HepG2 (cell line): ENCODE results near the gene EPB41L1. TPM values are rescaled to one million over a fixed set of nuclear protein-coding genes. Genes with fewer than 3 reads are reported as not detected.

ENCODE experiments used
- CCDC6 ChIP-seq: sonication (generic); formaldehyde crosslinking; IDR thresholded peaks from 2 replicates; pipeline ENCODE4 v1.8.1; 2022; ENCODE audit warnings: mild to moderate bottlenecking, missing genetic modification reagents, moderate library complexity
- NFATC3 ChIP-seq: sonication (generic); formaldehyde crosslinking; IDR thresholded peaks from 2 replicates; pipeline ENCODE4 v1.5.1; 2020; ENCODE audit warnings: mild to moderate bottlenecking, missing genetic modification reagents
- PCBP1 ChIP-seq: fragments of 200-400 bp; formaldehyde crosslinking; IDR thresholded peaks from 2 replicates; pipeline ENCODE4 v1.6.1; 2017; ENCODE audit warnings: mild to moderate bottlenecking, low read depth, low read length, borderline replicate concordance
- RXRA ChIP-seq: sonication (generic); formaldehyde crosslinking; IDR thresholded peaks from 2 replicates; pipeline ENCODE4 v1.5.1; 2020; ENCODE audit warnings: missing genetic modification reagents
- YY1 ChIP-seq: IDR thresholded peaks from 2 replicates; pipeline ENCODE4 v1.6.1; 2011; ENCODE audit warnings: low read length, low read depth, moderate library complexity, mild to moderate bottlenecking; ENCODE audit not compliant: insufficient read depth, insufficient replicate concordance
- ZNF205 ChIP-seq: IDR thresholded peaks from 2 replicates; pipeline ENCODE4 v1.6.1; 2018; ENCODE audit warnings: missing biosample characterization, missing genetic modification reagents
- ZNF382 ChIP-seq: sonication (generic); formaldehyde crosslinking; IDR thresholded peaks from 2 replicates; pipeline ENCODE4 v1.5.0; 2020; ENCODE audit warnings: missing genetic modification reagents, mild to moderate bottlenecking, borderline replicate concordance
- ZNF558 ChIP-seq: sonication (generic); formaldehyde crosslinking; IDR thresholded peaks from 2 replicates; pipeline ENCODE4 v1.9.0; 2022; ENCODE audit warnings: mild to moderate bottlenecking, missing genetic modification reagents, borderline replicate concordance
- polyA plus RNA-seq, 8 experiments: library from polyadenylated mRNA; depleted of rRNA in 3 of 8; stranded (reverse) in 7 of 8; unstranded in 1 of 8; fragments of >200 nt; fragmentation: Illumina TruSeq in 4 of 8; extraction: Trizol in 4 of 8; gene quantifications; 2 replicates each; pipeline versions ENCODE4 v1.2.1 to v1.2.3, GENCODE V29; 2011 to 2016; ENCODE audit warnings: low read depth in 4 of 8, missing spikeins in 1 of 8, mixed read lengths in 1 of 8; ENCODE audit not compliant: insufficient read depth in 1 of 8
- total RNA-seq, 5 experiments: library from RNA; depleted of rRNA; stranded (reverse); fragments of >200 nt; fragmentation: Illumina TruSeq; extraction: Trizol; gene quantifications; 2 replicates each; pipeline ENCODE4 v1.2.3, GENCODE V29; 2016; ENCODE audit warnings: low read depth in 1 of 5
- TF ChIP-seq, protein P1 (sequence below): sonication (generic); formaldehyde crosslinking; IDR thresholded peaks from 2 replicates; pipeline ENCODE4 v1.5.1; 2020; ENCODE audit warnings: mild to moderate bottlenecking, missing genetic modification reagents, moderate library complexity
- TF ChIP-seq, protein P2 (sequence below): sonication (generic); formaldehyde crosslinking; conservative IDR thresholded peaks from 2 replicates; pipeline ENCODE4 v1.4.0; 2020; ENCODE audit warnings: missing genetic modification reagents
- TF ChIP-seq, protein P3 (sequence below): IDR thresholded peaks from 2 replicates; pipeline ENCODE4 v1.6.1; 2018; ENCODE audit warnings: missing genetic modification reagents, mild to moderate bottlenecking, missing compliant biosample characterization
- TF ChIP-seq, protein P4 (sequence below): IDR thresholded peaks from 2 replicates; pipeline ENCODE4 v1.6.1; 2016; ENCODE audit warnings: low read depth, missing genetic modification reagents, missing compliant biosample characterization
- TF ChIP-seq, protein P5 (sequence below), 2 experiments: sonication (generic) in 1 of 2; formaldehyde crosslinking in 1 of 2; IDR thresholded peaks; 2 replicates each; pipeline versions ENCODE4 v1.4.0 to v1.6.1; 2018 to 2020; ENCODE audit warnings: missing genetic modification reagents in 2 of 2, borderline replicate concordance in 1 of 2, low read depth in 1 of 2, mild to moderate bottlenecking in 1 of 2, missing biosample characterization in 1 of 2

EPB41L1 gene
- total and polyA plus RNA-seq, 2 of the 13 experiments (the other 11 are each of a cell fraction or from before 2014, with no cell fraction given), result 16.7 to 39.0 TPM

DNA sequence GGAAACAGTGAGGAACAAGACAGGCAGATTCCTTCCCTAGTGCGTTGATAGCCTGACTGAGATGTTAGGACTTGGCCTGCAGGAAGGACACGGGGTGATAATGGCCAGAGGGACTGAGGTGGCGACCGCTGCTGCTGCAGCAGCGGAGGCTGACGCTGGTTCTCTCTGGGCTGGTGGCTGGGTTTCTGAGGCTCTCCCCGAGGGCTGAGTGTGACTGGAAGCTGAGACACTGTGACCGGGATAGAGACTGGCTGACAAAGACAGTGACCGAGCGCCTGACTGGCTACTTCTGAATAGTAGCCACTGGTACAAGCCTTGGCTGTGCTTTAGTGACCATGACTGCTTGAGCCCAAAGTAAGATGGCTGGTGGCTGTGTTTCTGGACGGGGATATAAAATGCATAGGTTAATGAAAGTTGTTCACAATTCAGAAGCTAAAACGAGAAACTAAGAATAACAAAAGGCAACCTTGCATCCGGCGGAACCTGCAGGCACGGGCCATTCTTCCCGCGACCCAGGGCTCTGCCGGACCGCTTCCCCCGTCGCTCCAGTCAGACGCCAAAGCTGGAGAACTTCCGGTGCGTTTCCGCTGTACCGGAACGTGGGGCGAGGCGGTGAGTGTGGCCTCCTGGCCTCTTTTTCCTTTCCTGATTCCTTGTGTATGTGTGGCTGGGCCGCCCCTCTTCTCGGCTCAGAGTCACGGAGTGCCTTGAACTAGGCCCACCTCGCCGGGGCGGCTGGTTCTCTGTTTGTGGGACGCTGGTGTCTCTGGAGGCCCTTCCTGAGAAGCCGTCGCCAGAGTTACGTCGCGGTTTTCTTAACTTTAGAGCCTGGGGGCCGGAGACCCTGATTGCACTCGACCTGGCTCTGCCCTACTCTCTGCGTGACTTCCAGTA is 81.6 kb downstream of the EPB41L1 start, which contains the start of gene AAR2 (continued):
- TF ChIP-seq, protein P1, sequence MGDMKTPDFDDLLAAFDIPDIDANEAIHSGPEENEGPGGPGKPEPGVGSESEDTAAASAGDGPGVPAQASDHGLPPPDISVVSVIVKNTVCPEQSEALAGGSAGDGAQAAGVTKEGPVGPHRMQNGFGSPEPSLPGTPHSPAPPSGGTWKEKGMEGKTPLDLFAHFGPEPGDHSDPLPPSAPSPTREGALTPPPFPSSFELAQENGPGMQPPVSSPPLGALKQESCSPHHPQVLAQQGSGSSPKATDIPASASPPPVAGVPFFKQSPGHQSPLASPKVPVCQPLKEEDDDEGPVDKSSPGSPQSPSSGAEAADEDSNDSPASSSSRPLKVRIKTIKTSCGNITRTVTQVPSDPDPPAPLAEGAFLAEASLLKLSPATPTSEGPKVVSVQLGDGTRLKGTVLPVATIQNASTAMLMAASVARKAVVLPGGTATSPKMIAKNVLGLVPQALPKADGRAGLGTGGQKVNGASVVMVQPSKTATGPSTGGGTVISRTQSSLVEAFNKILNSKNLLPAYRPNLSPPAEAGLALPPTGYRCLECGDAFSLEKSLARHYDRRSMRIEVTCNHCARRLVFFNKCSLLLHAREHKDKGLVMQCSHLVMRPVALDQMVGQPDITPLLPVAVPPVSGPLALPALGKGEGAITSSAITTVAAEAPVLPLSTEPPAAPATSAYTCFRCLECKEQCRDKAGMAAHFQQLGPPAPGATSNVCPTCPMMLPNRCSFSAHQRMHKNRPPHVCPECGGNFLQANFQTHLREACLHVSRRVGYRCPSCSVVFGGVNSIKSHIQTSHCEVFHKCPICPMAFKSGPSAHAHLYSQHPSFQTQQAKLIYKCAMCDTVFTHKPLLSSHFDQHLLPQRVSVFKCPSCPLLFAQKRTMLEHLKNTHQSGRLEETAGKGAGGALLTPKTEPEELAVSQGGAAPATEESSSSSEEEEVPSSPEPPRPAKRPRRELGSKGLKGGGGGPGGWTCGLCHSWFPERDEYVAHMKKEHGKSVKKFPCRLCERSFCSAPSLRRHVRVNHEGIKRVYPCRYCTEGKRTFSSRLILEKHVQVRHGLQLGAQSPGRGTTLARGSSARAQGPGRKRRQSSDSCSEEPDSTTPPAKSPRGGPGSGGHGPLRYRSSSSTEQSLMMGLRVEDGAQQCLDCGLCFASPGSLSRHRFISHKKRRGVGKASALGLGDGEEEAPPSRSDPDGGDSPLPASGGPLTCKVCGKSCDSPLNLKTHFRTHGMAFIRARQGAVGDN (CRISPR knock-in tag), result peak; percentile 99
- TF ChIP-seq, protein P2, sequence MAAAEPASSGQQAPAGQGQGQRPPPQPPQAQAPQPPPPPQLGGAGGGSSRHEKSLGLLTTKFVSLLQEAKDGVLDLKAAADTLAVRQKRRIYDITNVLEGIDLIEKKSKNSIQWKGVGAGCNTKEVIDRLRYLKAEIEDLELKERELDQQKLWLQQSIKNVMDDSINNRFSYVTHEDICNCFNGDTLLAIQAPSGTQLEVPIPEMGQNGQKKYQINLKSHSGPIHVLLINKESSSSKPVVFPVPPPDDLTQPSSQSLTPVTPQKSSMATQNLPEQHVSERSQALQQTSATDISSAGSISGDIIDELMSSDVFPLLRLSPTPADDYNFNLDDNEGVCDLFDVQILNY, result peak; percentile 83
- TF ChIP-seq ZNF558 (CRISPR knock-in tag), result peak; percentile 94
- peak; percentile 94 for TF ChIP-seq ZNF205 (CRISPR knock-in tag)
- TF ChIP-seq, protein P3, sequence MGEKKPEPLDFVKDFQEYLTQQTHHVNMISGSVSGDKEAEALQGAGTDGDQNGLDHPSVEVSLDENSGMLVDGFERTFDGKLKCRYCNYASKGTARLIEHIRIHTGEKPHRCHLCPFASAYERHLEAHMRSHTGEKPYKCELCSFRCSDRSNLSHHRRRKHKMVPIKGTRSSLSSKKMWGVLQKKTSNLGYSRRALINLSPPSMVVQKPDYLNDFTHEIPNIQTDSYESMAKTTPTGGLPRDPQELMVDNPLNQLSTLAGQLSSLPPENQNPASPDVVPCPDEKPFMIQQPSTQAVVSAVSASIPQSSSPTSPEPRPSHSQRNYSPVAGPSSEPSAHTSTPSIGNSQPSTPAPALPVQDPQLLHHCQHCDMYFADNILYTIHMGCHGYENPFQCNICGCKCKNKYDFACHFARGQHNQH, result peak; percentile 99
- peak; percentile 93 for TF ChIP-seq NFATC3 (CRISPR knock-in tag)
- TF ChIP-seq RXRA (CRISPR knock-in tag), result peak; percentile 92
- peak; percentile 88 for TF ChIP-seq YY1
- peak; percentile 96 for TF ChIP-seq PCBP1
- TF ChIP-seq ZNF382, result no peak
- TF ChIP-seq, protein P4, sequence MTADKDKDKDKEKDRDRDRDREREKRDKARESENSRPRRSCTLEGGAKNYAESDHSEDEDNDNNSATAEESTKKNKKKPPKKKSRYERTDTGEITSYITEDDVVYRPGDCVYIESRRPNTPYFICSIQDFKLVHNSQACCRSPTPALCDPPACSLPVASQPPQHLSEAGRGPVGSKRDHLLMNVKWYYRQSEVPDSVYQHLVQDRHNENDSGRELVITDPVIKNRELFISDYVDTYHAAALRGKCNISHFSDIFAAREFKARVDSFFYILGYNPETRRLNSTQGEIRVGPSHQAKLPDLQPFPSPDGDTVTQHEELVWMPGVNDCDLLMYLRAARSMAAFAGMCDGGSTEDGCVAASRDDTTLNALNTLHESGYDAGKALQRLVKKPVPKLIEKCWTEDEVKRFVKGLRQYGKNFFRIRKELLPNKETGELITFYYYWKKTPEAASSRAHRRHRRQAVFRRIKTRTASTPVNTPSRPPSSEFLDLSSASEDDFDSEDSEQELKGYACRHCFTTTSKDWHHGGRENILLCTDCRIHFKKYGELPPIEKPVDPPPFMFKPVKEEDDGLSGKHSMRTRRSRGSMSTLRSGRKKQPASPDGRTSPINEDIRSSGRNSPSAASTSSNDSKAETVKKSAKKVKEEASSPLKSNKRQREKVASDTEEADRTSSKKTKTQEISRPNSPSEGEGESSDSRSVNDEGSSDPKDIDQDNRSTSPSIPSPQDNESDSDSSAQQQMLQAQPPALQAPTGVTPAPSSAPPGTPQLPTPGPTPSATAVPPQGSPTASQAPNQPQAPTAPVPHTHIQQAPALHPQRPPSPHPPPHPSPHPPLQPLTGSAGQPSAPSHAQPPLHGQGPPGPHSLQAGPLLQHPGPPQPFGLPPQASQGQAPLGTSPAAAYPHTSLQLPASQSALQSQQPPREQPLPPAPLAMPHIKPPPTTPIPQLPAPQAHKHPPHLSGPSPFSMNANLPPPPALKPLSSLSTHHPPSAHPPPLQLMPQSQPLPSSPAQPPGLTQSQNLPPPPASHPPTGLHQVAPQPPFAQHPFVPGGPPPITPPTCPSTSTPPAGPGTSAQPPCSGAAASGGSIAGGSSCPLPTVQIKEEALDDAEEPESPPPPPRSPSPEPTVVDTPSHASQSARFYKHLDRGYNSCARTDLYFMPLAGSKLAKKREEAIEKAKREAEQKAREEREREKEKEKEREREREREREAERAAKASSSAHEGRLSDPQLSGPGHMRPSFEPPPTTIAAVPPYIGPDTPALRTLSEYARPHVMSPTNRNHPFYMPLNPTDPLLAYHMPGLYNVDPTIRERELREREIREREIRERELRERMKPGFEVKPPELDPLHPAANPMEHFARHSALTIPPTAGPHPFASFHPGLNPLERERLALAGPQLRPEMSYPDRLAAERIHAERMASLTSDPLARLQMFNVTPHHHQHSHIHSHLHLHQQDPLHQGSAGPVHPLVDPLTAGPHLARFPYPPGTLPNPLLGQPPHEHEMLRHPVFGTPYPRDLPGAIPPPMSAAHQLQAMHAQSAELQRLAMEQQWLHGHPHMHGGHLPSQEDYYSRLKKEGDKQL (CRISPR knock-in tag), result peak; percentile 68; the same call in 1 of the 2 replicates
- TF ChIP-seq CCDC6 (CRISPR knock-in tag), result peak; percentile 84; the same call in 1 of the 2 replicates
- TF ChIP-seq, protein P5, sequence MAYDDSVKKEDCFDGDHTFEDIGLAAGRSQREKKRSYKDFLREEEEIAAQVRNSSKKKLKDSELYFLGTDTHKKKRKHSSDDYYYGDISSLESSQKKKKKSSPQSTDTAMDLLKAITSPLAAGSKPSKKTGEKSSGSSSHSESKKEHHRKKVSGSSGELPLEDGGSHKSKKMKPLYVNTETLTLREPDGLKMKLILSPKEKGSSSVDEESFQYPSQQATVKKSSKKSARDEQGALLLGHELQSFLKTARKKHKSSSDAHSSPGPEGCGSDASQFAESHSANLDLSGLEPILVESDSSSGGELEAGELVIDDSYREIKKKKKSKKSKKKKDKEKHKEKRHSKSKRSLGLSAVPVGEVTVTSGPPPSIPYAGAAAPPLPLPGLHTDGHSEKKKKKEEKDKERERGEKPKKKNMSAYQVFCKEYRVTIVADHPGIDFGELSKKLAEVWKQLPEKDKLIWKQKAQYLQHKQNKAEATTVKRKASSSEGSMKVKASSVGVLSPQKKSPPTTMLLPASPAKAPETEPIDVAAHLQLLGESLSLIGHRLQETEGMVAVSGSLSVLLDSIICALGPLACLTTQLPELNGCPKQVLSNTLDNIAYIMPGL (CRISPR knock-in tag; IDR thresholded peaks at IDR 0.05; ENCODE audit: borderline replicate concordance in 1 of 2, low read depth in 1 of 2), result peak; percentile 97 to 99
